Activated CD8-positive, alpha-beta memory T cell treated with anti-CD3 and anti-CD28 coated beads, Interleukin-2, amount 50 U/mL, for 4 hours (primary cell): ENCODE data around the gene HSP90AA1.

Experiments
- DNase-seq: peaks from one replicate; pipeline ENCODE4 v3.0.0-alpha.2; 2020

The HSP90AA1 gene

DNA sequence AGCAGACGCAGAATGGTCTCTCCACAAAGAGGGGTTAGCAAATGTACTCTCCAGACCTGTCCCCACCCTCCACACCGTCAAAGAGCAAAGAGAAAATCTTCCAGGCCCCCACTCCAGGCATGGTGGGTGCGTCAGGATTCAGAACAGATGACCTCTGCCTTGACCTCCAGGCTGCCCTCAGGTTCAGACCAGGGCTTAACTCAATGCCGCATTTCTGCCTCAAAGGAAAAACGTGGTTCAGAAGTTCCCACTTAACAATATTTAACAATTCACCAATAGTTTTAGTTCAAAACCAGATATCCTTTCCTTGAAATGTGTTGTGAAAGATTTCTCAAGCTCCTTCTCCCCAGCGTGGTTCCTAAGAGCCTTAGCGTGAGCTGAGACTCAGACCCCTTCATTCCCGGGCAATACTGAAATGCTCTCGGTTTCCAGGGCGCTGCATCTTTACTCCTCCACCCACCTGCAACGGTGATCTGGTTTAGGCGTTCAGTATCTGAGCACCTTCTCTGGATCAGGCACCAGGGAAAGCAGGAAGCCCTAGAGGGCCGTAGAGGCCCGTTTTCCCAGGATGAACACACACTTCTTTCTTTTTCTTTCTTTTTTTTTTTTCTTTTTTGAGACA lies 22.9 kb downstream of the HSP90AA1 start:
- DNase-seq: no peak

DNA sequence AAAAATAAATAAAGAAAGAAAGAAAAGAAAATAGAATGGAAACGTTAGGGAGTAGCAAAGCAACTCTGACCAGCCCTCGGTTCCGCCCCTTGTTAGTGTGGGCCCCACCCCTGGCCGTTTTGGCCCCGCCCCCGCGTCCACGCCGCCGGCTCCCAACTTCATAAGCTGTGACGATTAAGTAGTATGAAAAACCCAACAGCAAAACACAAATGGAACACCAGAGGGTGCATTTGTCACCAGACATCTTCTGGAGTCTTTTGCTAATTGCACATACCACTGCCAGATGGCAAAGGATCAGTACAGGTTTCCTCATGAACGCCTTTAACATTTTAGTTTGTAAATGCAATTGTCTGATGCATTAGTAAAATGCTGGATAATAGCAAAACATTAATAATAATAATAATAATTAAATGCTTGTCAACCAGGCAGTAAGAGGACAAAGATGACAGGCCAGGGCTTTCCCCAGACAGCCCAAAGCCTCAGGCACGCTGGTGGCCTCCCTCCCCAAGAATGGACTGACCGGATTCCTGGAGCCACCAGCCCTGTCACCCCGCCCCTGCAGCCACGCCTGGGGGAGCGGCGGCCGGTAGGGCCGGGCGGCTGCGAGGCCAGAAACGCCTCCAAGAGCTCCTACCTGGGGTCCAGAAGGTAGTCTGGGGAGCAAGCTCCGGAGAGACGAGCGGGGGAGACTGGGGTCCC lies 23.6 kb downstream of the HSP90AA1 start:
- DNase-seq: peak; percentile 71

DNA sequence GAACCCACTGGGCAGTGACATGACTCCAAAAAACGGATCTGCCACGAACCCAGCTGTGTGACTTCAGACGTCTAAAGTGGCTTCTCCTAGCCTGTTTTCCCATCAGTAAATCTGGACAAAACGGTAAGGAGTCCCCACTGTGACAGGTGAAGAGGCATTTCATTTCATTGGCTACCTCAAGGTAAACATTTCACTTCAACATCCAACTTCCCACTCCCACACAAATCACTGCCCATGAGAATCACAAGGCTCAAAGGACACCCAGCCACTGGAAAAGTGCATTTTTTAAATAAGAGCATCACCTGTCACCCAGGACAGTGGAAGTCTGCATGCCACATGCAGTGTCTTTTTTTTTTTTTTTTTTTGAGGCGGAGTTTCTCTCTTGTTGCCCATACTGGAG lies 27.9 kb downstream of the HSP90AA1 start:
- DNase-seq: no peak

DNA sequence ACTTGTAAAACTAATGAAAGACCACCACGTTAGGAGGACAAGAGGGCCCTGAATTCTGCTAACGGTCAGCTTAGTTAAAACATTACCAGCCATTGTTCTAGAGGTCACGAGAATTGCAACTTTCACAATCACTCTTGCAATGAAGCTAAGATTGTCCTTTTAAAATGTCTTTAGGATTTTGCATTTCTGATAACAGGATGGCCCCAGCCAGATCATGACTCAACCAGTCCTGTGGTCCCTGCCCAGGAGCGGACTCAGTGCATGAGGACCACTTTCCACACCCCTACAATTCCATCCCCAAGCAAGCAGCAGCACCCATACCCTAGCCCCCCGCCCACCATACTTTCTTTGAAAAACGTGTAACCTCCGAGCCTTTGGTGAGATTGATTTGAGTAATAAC lies 28.7 kb downstream of the HSP90AA1 start:
- DNase-seq: no peak

DNA sequence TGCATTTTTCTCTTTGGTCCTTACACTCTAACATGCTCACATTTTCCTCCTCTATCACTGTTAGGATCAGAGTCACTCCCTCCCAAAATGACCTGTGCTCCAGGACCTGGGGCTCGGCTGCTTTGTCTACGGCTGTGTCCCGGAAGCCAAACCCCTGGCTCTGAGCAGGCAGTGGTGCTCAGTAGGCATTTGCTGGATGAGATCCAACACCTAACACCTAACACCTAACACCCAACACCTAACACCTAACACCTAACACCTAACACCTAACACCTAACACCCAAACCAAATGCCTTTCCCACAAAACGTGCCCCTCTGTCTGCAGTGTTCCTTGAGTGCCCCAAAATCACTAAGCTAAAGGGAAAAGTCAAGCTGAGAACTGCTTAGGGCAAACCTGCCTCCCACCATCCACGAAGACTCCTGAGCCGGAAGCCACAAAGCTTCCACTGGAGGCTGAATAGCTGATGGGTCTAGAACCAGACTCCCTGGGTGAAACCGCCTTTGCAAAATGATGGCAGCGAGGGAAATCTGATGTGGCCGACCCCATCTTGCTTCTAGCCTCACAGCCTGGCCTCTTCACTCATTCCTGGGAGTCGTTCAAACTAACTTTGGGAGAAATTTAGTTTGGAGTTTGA lies 29.2 kb downstream of the HSP90AA1 start:
- no peak for DNase-seq

DNA sequence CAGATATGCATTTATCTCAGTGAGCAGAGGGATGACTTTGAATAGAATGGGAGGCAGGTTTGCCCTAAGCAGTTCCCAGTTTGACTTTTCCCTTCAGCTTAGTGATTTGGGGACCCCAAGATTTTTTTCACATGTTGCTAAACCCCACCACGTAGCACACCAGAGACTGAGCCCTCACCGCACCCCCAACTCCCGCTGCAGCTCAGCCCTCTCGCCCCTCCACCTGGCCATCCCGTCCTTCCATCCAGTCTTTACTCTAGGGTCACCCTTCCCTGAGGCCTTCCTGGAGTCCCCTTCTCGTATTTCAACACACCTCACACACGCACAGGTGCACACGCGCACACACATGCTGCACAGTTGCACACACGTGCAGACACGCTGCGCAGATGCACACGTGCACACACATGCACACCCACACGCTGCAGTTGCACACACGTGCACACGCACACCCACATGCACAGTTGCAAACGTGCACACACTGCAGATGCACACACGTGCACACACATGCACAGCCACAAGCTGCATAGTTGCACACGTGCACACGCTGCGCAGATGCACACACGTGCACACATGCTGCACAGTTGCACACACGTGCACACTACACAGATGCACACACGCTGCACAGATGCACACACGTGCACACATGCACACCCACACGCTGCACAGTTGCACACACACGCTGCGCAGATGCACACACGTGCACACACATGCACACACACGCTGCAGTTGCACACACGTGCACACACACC lies 30.0 kb downstream of the HSP90AA1 start:
- no peak for DNase-seq

DNA sequence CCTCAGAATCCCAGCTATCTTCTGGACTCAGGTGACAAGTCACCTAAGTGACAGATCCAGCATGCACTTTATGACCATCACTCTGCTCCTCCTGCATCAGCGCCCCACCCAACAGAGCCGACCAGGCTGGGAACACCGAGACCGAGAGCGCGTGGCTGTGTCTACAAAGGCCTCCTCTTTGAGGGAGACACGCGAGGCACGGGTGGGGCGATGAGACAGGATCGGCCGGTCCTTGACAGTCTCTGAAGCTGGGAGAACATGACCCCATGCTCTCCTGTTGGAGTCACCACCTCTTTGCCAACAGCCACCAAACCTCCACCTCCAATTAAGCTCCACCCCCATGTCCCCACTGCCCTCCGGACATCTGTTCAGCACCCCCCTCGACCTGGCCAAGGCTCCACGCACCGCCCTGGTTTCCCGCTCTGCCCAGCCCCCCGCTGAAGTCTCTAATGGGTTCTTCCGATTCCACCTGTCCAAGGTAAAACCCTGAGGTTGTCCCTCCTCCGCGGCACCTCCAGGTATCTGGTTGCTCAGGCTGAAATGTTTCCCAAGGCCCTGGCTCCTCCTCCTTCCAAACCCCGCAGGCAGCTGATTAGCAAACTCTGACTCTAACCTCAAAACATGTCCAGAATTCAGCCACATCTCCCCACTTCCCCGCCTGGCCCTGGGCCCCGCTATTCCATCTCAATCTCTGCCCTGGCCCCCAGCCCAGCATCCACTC lies 31.5 kb downstream of the HSP90AA1 start:
- no peak for DNase-seq

DNA sequence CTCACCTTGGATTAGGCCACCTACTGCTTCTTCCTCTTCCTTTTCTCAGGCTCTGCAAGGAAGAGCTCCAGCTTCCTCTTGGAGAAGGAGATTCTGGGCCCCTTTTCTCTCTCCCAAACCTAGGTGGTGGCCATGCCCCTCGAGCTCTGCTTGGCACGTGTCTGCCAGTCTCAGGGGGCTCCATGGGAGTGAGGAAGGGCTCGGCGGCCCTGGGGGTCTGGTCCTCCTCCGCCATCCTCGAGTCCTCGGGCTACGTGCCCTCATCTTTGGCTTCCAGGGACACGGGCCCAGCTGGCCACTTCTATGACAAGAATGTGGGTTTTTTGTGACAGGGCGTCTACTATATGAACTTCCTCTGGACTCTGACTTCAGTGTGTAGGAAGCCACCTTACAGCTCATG lies 34.3 kb downstream of the HSP90AA1 start:
- DNase-seq: no peak

DNA sequence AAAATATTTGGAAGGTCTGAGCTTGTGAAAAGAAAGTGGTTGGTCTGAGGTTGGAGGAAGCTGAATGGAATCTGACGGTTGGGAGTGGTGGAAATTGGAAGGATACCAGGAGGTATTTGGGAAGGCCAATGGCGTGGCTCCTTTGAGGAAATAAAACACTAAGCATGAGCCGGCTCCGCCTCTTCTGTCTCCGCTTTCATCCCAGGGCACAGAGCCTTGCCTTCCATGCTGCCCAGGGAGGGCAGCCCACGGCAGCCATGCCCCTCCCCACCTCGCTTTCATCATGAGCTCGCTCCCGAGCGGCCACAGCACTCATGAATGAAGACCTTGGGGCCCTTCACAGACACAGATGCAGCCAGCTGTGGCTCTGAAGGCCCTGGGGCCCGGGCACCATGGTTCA lies 36.2 kb downstream of the HSP90AA1 start:
- no peak for DNase-seq

DNA sequence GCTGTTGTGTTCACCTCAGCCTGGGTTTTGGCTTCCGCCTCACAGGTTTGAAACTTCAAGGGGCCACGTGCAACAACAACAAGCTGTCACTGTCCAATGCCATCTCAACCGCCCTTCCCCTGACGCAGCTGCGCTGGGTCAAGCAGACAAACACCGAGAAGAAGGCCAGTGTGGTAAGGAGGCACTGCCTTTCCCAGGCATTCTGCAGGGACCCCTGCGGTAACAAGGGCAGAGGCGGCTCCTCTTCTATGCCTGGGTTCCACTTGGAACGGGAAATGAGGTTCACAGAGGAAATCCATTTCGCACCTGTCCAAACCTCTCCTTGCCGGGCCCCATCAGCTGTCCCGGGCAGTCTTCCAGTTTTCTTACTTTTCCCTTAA lies 36.8 kb downstream of the HSP90AA1 start:
- DNase-seq: no peak

DNA sequence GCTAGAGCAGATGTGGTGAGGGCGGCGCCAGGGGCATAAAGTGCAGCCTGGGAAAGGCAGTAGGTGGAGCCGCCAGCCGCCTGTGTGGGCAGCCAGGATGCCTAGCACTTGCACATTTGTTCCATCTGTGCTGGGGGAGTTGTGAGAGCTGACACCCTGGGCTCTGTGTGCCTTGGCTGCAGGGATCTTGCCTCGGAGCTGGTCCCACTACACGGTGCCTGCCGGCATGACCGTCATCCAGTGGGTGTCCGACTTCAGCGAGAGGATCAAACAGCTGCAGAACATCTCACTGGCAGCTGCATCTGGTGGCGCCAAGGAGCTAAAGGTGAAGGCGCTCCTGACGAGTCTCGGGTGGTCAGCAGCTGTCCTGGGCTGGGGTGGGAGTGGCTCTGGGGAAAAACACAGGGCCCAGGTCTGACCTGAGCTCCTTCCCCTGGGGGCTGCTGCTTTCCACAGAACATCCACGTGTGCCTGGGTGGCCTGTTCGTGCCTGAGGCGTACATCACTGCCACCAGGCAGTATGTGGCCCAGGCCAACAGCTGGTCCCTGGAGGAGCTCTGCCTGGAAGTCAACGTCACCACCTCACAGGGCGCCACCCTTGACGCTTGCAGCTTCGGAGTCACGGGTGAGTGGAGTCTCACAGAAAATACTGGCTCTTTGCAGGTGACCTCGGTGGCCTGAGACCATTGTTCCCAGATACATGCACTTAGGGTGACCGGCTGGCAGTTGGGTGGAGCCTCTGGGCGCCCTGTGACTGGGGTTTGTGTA lies 37.4 kb downstream of the HSP90AA1 start:
- no peak for DNase-seq

DNA sequence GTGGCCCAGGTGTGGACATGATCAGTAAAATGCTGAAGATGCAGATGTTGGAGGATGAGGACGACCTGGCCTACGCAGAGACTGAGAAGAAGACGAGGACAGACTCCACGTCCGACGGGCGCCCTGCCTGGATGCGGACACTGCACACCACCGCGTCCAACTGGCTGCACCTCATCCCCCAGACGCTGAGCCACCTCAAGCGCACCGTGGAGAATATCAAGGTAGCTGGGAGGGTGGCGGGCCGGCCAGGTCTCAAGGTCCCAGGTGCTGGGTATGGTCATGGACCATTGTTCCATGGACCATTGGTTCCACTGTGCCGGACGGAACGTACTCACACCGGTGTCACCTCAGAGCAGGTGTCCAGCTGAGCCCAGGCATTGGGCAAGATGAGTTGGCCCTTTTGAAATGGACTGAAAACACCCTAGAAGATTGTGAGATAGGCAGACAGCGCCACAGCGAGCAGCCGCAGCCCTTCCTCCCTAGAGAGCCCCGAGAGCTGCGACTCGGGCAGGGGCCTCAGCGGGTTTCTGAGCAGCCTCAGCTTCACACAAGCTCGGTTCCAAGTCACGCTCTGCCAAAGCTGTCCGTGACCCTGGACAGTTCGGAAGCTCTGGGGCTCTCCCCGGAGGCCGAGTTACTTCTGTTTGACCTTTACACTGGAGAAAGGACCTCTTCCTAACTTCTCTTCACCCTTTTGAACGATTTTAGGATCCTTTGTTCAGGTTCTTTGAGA lies 38.9 kb downstream of the HSP90AA1 start:
- DNase-seq: no peak

DNA sequence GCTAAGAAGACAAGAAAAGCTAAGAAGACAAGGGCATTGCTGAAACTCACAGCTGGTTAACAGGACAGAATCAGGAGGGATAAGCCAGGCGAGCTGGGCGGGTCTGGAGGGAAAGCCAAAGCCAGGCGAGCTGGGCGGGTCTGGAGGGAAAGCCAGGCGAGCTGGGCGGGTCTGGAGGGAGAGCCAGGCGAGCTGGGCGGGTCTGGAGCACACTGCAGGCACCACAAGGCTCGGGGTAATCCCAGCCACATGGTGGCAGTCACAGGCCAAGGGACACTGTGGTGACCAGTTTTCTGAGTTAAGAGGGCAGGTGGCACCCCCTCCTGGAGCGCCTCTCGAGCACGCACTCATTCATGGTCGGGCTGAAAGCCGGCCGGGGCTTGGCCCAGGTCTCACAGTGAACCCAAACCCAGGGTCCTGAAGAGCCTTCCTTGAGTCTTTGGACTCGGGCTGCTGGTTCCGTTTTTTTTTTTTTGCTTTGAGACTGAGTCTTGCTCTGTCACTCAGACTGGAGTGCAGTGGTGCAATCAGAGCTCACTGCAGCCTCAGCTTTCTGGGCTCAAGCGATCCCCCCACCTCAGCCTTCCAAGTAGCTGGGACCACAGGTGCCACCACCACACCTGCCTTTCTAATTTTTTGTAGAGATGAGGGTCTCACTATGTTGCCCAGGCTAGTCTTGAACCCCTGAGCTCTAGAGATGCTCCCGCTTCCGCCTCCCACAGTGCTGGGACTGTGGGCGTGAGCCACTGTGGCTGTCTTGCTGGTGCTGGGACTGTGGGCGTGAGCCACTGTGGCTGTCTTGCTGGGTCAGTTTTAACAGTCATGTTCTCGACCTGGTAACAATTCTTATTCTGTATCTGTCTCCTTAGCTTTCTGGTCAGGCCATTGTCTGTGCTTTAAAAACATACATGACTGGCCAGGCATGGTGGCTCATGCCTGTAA lies 40.2 kb downstream of the HSP90AA1 start:
- DNase-seq: no peak

DNA sequence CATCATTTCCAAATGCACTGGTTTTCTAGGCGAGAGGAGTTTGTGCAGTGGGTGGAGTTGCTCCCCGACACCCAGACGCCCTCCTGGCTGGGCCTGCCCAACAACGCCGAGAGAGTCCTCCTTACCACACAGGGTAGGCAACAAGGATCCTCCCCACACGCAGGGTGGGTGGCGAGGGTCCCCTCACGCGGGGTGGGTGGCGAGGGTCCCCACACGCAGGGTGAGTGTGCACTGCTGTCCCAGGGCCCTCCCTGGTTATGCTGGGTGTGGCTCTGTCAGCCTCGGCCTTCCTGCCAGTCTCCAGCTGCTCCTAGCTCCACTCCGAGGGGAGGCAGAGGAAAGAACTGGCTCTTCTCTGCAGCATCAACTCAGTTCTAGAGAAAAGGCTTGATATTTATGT lies 42.3 kb downstream of the HSP90AA1 start:
- no peak for DNase-seq

DNA sequence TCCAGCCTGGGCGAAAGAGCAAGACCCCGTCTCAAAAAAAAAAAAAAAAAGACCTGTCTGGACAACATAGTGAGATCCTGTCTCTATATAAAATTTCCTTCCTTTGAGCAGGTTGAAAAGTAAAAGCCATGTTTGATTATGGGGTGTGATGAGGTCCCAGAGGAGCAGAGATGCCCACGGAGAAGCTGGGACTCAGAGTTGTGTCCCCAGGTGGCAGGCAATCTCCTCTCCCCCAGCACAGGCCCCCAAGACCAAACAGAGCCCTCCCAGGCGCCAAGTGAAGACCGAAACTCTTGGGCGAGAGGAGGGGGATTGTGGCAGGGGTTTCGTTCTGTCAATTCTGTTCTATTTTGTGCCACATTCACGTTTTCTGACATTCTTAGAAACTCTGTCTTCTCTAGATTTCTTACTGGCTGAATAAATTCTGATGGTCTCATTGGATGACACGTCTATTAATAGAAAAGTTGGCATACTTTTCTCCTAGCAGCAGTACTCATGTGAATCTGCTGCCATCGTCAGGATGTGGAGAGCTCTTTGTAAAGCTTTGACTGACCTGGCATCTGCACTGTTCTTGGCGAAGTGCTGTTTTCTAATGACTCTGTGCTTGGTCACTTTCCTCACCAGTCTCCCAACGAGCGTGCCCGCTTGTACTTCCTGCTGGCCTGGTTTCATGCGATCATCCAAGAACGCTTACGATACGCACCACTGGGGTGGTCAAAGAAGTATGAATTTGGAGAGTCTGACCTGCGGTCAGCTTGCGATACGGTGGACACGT lies 43.4 kb downstream of the HSP90AA1 start:
- no peak for DNase-seq

DNA sequence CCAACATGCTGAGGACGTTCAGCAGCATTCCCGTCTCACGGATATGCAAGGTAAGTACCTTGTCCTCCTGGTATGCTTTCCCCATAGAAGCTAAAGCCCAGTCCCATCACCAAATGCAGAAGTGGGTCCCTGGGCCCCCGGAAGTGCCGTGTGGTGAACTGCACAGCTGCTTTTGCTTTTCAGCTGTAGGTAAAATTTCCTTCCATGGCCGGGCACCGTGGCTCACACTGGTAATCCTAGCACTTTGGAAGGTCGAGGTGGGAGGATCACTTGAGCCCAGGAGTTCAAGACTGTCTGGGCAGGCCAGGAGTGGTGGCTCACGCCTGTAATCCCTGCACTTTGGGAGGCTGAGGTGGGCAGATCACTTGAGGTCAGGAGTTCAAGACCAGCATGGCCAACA lies 44.1 kb downstream of the HSP90AA1 start:
- DNase-seq: no peak

DNA sequence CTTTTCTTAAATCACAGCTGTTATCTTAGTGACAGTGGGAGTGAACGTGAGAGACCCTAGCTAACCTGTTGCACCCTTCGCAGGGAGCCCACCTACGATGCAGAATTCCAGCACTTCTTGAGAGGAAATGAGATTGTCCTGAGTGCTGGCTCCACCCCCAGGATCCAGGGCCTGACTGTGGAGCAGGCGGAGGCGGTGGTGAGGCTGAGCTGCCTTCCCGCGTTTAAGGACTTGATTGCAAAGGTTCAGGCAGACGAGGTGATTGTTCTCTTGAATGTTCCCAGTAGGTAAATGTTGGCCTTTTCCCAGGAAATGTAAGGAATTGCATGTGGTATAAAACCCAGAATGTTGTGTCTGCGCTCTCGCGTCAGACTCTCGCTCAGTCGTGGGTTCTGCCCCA lies 46.7 kb downstream of the HSP90AA1 start:
- no peak for DNase-seq

DNA sequence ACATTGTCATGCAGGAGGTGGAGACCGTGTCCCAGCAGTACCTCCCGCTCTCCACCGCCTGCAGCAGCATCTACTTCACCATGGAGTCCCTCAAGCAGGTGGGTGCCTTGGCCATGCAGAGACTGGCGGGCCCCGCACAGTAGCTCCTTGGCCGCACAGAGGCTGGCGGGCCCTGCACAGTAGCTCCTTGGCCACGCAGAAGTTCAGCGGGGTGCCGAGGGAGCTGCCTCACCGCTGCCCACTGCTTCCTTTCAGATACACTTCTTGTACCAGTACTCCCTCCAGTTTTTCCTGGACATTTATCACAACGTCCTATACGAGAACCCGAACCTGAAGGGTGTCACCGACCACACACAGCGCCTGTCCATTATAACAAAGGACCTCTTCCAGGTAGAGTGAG lies 47.7 kb downstream of the HSP90AA1 start:
- no peak for DNase-seq

DNA sequence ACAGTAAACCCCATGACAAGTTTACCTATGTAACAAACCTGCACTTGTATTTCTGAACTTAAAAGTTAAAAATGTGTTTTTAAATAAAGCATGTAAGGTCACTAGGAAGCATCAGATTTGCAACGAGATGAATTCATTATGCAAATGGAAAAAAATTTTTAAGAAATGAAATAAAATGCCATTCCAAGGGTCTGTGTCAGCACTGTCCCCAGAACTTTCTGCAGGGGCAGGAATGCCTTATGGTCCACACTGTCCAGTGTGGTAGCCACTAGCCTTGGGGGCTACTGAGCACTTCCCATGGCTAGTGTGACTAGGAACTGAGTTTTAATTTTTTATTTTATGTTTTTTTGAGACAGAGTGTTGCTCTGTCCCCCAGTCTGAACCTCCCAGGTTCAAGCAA lies 49.2 kb downstream of the HSP90AA1 start:
- no peak for DNase-seq

DNA sequence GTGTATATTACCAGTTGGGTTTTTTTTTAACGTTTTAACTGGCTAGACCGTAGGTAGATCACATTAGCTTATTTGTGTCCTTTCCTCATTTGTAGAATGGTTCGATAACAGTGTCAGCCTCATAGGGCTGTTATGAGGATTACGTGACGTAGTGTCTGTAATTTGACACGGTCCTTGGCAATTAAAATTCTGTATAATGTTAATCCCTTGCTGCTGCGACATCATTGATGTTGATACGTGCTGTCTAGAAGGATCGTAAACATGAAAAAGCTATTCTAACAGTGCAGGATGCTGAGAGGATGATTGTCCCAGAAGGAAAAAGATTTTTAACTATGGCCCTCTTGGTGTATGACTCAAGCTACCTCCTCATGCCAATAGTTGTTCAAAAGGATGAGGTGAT lies 50.9 kb downstream of the HSP90AA1 start:
- no peak for DNase-seq
